HepG2 (cell line): ENCODE results near the gene SNRPD3. TPM values are rescaled to one million over a fixed set of nuclear protein-coding genes. Genes with fewer than 3 reads are reported as not detected.

Experiments
- ATF7-NPFF ChIP-seq: sonication (generic); formaldehyde crosslinking; IDR thresholded peaks from 2 replicates; pipeline ENCODE4 v1.8.1; 2023; ENCODE audit warnings: mild to moderate bottlenecking, low read depth, missing genetic modification reagents, moderate library complexity
- HHEX ChIP-seq: IDR thresholded peaks from 2 replicates; pipeline ENCODE4 v1.6.1; 2016; ENCODE audit warnings: control low read depth
- IRF2 ChIP-seq: IDR thresholded peaks from 2 replicates; pipeline ENCODE4 v1.6.1; 2018; ENCODE audit warnings: missing genetic modification reagents, missing compliant biosample characterization
- KDM3A ChIP-seq: IDR thresholded peaks from 2 replicates; pipeline ENCODE4 v1.6.1; 2018; ENCODE audit warnings: low read depth, missing compliant biosample characterization
- ZNF263 ChIP-seq: sonication (generic); formaldehyde crosslinking; IDR thresholded peaks from 2 replicates; pipeline ENCODE4 v1.4.0; 2020; ENCODE audit warnings: missing genetic modification reagents
- ZNF329 ChIP-seq: sonication (generic); formaldehyde crosslinking; IDR thresholded peaks from 2 replicates; pipeline ENCODE4 v1.9.0; 2021; ENCODE audit warnings: low read depth, mild to moderate bottlenecking, missing genetic modification reagents
- ZNF562 ChIP-seq: sonication (generic); formaldehyde crosslinking; IDR thresholded peaks from 2 replicates; pipeline ENCODE4 v1.8.0; 2022; ENCODE audit warnings: missing genetic modification reagents, borderline replicate concordance
- ZNF614 ChIP-seq: IDR thresholded peaks from 2 replicates; pipeline ENCODE4 v1.6.1; 2018; ENCODE audit warnings: missing biosample characterization, missing genetic modification reagents, inconsistent platforms, borderline replicate concordance
- ZNF850 ChIP-seq: sonication (generic); formaldehyde crosslinking; conservative IDR thresholded peaks from 2 replicates; pipeline ENCODE4 v1.9.0; 2021; ENCODE audit warnings: mild to moderate bottlenecking, missing genetic modification reagents
- polyA plus RNA-seq, 8 experiments: library from polyadenylated mRNA; depleted of rRNA in 3 of 8; stranded (reverse) in 7 of 8; unstranded in 1 of 8; fragments of >200 nt; fragmentation: Illumina TruSeq in 4 of 8; extraction: Trizol in 4 of 8; gene quantifications; 2 replicates each; pipeline versions ENCODE4 v1.2.1 to v1.2.3, GENCODE V29; 2011 to 2016; ENCODE audit warnings: low read depth in 4 of 8, missing spikeins in 1 of 8, mixed read lengths in 1 of 8; ENCODE audit not compliant: insufficient read depth in 1 of 8
- total RNA-seq, 5 experiments: library from RNA; depleted of rRNA; stranded (reverse); fragments of >200 nt; fragmentation: Illumina TruSeq; extraction: Trizol; gene quantifications; 2 replicates each; pipeline ENCODE4 v1.2.3, GENCODE V29; 2016; ENCODE audit warnings: low read depth in 1 of 5
- TF ChIP-seq, protein P1 (sequence below): sonication (generic); formaldehyde crosslinking; IDR thresholded peaks from 2 replicates; pipeline ENCODE4 v1.4.0; 2020; ENCODE audit warnings: missing genetic modification reagents
- TF ChIP-seq, protein P2 (sequence below): sonication (generic); formaldehyde crosslinking; IDR thresholded peaks from 2 replicates; pipeline ENCODE4 v1.8.1; 2023; ENCODE audit warnings: mild to moderate bottlenecking, inconsistent platforms, moderate library complexity, missing genetic modification reagents, borderline replicate concordance
- TF ChIP-seq, protein P3 (sequence below): sonication (generic); formaldehyde crosslinking; IDR thresholded peaks from 2 replicates; pipeline ENCODE4 v1.4.0; 2020; ENCODE audit warnings: missing genetic modification reagents, borderline replicate concordance
- TF ChIP-seq, protein P4 (sequence below): sonication (generic); formaldehyde crosslinking; IDR thresholded peaks from 2 replicates; pipeline ENCODE4 v1.4.0; 2020; ENCODE audit warnings: missing genetic modification reagents
- TF ChIP-seq, protein P5 (sequence below): sonication (generic); IDR thresholded peaks from 2 replicates; pipeline ENCODE4 v1.6.1; 2016; ENCODE audit warnings: low read depth, borderline replicate concordance

SNRPD3 gene
- total and polyA plus RNA-seq, 2 of the 13 experiments (the other 11 are each of a cell fraction or from before 2014, with no cell fraction given), result 110 to 209 TPM

DNA sequence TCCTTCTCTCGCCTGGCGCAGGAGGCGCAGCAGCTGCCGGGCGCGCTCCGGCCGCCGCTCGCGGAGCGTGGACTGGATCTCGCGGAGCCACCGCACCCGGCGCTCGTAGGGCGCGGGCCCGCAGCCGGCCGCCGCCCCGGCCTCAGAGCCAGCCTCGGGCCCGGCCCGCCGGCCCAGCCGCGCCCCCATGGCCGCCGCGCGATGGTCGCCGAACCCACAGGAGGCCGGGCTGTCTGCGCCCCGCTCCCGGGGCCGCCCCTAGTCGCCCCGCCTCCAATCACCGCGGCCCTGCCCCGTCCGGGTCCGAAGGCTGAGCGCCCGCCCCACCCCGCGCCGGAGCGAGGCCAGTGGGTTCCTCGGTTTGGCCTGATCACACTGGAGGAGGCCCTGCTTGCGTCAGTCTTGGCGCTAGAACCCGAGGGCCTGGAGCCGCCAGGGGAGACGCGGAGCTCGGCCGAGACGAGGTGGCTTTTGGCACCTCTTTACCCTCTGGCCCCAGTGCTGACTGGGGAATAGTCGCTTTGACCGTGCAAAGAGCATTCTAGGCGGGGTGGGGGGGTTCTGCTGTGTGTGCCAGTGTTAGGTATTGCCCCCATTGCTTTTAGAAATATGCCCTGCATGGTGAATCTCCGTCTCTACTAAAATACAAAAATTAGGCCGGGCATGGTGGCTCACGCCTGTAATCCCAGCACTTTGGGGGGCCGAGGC lies 37.2 kb downstream of the SNRPD3 start, which contains the start of gene LRRC75B (continued):
- TF ChIP-seq, protein P1, sequence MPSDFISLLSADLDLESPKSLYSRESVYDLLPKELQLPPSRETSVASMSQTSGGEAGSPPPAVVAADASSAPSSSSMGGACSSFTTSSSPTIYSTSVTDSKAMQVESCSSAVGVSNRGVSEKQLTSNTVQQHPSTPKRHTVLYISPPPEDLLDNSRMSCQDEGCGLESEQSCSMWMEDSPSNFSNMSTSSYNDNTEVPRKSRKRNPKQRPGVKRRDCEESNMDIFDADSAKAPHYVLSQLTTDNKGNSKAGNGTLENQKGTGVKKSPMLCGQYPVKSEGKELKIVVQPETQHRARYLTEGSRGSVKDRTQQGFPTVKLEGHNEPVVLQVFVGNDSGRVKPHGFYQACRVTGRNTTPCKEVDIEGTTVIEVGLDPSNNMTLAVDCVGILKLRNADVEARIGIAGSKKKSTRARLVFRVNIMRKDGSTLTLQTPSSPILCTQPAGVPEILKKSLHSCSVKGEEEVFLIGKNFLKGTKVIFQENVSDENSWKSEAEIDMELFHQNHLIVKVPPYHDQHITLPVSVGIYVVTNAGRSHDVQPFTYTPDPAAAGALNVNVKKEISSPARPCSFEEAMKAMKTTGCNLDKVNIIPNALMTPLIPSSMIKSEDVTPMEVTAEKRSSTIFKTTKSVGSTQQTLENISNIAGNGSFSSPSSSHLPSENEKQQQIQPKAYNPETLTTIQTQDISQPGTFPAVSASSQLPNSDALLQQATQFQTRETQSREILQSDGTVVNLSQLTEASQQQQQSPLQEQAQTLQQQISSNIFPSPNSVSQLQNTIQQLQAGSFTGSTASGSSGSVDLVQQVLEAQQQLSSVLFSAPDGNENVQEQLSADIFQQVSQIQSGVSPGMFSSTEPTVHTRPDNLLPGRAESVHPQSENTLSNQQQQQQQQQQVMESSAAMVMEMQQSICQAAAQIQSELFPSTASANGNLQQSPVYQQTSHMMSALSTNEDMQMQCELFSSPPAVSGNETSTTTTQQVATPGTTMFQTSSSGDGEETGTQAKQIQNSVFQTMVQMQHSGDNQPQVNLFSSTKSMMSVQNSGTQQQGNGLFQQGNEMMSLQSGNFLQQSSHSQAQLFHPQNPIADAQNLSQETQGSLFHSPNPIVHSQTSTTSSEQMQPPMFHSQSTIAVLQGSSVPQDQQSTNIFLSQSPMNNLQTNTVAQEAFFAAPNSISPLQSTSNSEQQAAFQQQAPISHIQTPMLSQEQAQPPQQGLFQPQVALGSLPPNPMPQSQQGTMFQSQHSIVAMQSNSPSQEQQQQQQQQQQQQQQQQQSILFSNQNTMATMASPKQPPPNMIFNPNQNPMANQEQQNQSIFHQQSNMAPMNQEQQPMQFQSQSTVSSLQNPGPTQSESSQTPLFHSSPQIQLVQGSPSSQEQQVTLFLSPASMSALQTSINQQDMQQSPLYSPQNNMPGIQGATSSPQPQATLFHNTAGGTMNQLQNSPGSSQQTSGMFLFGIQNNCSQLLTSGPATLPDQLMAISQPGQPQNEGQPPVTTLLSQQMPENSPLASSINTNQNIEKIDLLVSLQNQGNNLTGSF (CRISPR knock-in tag), result no peak
- peak; percentile 59; the same call in 1 of the 2 replicates for TF ChIP-seq KDM3A
- no peak for TF ChIP-seq ZNF850
- TF ChIP-seq ZNF562, result no peak
- no peak for TF ChIP-seq ZNF329 (CRISPR knock-in tag)
- TF ChIP-seq ATF7-NPFF (CRISPR knock-in tag), result peak; percentile 22; the same call in 1 of the 2 replicates
- TF ChIP-seq ZNF614, result no peak
- TF ChIP-seq IRF2, result peak; percentile 49; the same call in 1 of the 2 replicates
- TF ChIP-seq HHEX (CRISPR knock-in tag), result no peak
- TF ChIP-seq, protein P2, sequence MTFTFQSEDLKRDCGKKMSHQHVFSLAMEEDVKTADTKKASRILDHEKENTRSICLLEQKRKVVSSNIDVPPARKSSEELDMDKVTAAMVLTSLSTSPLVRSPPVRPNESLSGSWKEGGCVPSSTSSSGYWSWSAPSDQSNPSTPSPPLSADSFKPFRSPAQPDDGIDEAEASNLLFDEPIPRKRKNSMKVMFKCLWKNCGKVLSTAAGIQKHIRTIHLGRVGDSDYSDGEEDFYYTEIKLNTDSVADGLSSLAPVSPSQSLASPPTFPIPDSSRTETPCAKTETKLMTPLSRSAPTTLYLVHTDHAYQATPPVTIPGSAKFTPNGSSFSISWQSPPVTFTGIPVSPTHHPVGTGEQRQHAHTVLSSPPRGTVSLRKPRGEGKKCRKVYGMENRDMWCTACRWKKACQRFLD (CRISPR knock-in tag), result no peak
- TF ChIP-seq, protein P3, sequence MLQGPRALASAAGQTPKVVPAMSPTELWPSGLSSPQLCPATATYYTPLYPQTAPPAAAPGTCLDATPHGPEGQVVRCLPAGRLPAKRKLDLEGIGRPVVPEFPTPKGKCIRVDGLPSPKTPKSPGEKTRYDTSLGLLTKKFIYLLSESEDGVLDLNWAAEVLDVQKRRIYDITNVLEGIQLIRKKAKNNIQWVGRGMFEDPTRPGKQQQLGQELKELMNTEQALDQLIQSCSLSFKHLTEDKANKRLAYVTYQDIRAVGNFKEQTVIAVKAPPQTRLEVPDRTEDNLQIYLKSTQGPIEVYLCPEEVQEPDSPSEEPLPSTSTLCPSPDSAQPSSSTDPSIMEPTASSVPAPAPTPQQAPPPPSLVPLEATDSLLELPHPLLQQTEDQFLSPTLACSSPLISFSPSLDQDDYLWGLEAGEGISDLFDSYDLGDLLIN, result no peak
- TF ChIP-seq ZNF263 (CRISPR knock-in tag), result no peak
- TF ChIP-seq, protein P4, sequence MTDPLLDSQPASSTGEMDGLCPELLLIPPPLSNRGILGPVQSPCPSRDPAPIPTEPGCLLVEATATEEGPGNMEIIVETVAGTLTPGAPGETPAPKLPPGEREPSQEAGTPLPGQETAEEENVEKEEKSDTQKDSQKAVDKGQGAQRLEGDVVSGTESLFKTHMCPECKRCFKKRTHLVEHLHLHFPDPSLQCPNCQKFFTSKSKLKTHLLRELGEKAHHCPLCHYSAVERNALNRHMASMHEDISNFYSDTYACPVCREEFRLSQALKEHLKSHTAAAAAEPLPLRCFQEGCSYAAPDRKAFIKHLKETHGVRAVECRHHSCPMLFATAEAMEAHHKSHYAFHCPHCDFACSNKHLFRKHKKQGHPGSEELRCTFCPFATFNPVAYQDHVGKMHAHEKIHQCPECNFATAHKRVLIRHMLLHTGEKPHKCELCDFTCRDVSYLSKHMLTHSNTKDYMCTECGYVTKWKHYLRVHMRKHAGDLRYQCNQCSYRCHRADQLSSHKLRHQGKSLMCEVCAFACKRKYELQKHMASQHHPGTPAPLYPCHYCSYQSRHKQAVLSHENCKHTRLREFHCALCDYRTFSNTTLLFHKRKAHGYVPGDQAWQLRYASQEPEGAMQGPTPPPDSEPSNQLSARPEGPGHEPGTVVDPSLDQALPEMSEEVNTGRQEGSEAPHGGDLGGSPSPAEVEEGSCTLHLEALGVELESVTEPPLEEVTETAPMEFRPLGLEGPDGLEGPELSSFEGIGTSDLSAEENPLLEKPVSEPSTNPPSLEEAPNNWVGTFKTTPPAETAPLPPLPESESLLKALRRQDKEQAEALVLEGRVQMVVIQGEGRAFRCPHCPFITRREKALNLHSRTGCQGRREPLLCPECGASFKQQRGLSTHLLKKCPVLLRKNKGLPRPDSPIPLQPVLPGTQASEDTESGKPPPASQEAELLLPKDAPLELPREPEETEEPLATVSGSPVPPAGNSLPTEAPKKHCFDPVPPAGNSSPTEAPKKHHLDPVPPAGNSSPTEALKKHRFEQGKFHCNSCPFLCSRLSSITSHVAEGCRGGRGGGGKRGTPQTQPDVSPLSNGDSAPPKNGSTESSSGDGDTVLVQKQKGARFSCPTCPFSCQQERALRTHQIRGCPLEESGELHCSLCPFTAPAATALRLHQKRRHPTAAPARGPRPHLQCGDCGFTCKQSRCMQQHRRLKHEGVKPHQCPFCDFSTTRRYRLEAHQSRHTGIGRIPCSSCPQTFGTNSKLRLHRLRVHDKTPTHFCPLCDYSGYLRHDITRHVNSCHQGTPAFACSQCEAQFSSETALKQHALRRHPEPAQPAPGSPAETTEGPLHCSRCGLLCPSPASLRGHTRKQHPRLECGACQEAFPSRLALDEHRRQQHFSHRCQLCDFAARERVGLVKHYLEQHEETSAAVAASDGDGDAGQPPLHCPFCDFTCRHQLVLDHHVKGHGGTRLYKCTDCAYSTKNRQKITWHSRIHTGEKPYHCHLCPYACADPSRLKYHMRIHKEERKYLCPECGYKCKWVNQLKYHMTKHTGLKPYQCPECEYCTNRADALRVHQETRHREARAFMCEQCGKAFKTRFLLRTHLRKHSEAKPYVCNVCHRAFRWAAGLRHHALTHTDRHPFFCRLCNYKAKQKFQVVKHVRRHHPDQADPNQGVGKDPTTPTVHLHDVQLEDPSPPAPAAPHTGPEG (CRISPR knock-in tag), result no peak
- TF ChIP-seq, protein P5, sequence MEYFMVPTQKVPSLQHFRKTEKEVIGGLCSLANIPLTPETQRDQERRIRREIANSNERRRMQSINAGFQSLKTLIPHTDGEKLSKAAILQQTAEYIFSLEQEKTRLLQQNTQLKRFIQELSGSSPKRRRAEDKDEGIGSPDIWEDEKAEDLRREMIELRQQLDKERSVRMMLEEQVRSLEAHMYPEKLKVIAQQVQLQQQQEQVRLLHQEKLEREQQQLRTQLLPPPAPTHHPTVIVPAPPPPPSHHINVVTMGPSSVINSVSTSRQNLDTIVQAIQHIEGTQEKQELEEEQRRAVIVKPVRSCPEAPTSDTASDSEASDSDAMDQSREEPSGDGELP, result 0 out of 2 replicates have a peak, but pooled peaks have one; percentile 8
